HG02973 (cell line): ENCODE data around the gene TRIM24.
"Not testable (repeated sequence)": the region's sequence is repeated elsewhere in the genome, so short reads cannot be mapped to it uniquely, and the experiment has no call there.

Source experiments
- ATAC-seq: cut with Tn5 transposase; IDR thresholded peaks from one replicate; pipeline ENCODE4 v1.9.1; 2021; ENCODE audit warnings: moderate library complexity; ENCODE audit not compliant: unreplicated experiment

Gene TRIM24

DNA sequence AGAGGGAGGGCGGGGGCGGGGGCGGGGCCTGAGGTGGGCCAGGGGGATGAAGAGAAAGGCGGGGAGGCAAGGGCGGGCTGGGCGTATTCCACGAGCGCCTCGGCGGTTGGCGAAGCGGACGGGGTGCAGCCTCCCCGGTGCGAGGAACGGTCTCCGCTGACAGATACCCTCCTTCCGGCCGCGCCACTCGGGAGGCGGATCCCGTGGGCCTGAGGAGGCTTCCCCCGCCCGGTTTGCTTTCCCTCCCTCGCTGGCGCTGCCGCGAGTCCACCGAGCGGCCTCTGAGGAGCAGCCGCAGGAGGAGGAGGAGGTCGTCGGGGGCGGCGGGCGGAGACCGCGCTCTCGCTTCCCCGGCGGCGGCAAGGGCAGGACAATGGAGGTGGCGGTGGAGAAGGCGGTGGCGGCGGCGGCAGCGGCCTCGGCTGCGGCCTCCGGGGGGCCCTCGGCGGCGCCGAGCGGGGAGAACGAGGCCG is at the start of gene TRIM24:
Gene TRIM24 (plus strand): TSS at position 84 of the 473 bp plus-strand sequence. CDS start 290 bp downstream, at position 374.
- peak; percentile 71 for ATAC-seq

DNA sequence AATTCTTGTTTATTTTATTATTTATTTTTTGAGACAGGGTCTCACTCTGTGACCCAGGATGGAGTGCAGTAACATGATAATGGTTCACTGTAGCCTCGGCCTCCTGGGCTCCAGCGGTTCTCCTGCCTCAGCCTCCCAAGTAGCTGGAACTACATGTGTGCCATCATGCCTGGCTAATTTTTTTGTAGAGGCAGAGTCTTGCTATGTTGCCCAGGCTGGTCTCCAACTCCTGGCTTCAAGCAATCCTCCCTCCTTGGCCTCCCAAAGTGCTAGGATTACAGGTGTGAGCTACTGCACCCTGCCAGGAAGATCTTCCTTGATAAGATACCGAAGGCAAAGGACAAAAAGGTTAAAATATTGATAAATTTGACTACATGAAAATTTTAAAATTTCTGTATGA is 48.0 kb upstream of the TRIM24 start:
- ATAC-seq: not testable (repeated sequence)

DNA sequence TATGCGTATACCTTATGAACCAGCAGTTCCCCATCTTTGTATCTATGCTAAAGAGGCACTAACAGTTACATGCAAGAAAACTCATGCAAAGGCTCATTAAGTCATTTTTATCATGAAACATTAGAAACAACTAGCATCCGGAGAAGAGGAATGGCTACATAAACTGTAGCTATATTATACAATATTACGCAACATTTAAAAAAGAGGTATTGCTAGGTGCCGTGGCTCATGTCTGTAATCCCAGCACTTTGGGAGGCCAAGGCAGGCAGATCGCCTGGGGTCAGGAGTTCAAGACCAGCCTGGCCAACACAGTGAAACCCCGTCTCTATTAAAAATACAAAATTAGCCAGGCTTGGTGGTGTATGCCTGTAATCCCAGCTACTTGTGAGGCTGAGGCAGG is 47.1 kb upstream of the TRIM24 start:
- ATAC-seq: not testable (repeated sequence)

DNA sequence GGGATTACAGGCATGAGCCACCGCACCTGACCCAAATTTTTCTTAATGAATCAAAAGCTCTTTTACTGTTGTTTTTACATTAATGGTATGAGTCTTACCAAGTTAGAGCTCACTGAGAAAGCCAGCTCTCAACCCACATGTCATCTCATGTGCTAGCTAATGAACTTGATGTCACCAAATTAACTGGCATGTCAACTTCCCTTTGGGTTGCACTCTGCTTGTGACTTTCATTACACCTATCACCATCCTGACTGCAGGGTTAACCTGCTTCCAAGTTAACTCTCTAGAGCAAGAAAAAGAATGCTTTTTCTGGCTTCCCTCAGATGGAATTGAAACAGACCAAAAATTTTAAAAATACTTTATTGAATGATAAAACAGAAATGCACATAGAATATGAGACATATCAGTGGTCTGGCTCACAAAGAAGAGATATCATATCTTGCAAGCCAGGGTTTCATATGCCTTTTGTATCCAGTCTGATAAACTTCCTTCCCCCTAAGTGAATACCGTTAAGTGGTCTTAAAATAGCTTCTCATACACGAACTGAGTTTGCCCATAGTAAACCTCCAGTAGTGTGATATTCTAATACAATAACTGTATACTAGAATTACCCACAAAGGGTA is 42.9 kb upstream of the TRIM24 start:
- no peak for ATAC-seq

- no peak for ATAC-seq
Measured at GRCh38 chr7:138417764-138418163, 42.3 kb upstream of the TRIM24 start.

DNA sequence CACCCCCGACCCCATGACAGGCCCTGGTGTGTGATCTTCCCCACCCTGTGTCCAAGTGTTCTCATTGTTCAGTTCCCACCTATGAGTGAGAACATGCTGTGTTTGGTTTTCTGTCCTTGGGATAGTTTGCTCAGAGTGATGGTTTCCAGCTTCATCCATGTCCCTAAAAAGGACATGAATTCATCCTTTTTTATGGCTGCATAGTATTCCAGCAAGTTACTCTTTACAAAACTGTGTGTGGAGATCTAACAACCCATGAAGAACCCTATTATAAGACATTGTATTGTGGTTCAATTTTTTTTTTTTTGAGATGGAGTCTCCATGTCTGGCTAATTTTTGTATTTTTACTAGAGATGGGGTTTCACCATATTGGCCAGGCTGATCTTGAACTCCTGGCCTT is 41.7 kb upstream of the TRIM24 start:
- ATAC-seq: not testable (repeated sequence)

DNA sequence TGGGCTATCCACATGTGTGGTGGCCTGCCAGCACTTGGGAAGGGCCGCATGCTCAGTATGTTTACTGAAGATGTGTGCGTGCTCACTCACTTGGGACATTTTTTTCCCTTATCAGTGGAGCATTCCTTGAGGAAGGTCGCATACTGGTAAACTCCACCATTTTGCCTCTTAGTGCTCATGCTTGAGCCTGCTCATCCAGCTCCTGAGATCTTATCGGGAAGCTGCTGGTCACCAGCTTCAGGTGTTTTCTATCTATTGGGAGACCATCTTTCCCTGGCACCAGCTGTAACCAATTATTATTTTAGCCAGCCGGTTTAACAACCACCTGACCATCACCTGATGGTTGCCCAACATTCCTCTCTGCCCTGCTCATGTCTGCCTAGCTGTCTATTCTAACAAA is 35.0 kb upstream of the TRIM24 start:
- no peak for ATAC-seq

- ATAC-seq: no peak
Measured at GRCh38 chr7:138429577-138430250, 30.3 kb upstream of the TRIM24 start.

DNA sequence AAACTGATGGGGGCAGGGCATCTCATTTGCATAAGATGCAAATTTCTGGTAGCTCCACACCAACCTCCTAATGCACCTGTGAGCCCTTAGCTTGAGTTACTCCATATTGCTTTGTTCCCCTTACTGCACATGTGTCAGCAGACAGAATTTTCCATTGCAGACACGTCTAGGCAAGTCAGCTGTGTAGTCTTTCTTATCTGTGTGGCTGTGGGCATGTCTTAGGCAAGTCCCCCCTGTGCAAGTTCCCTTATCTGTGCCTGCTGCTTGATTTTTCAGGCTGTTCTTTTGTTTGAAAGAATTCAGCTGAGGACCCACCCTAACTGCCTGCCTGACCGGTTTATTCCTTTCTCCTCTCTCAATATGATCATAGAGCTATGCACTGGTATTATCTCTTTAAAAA is 28.5 kb upstream of the TRIM24 start:
- ATAC-seq: no peak

DNA sequence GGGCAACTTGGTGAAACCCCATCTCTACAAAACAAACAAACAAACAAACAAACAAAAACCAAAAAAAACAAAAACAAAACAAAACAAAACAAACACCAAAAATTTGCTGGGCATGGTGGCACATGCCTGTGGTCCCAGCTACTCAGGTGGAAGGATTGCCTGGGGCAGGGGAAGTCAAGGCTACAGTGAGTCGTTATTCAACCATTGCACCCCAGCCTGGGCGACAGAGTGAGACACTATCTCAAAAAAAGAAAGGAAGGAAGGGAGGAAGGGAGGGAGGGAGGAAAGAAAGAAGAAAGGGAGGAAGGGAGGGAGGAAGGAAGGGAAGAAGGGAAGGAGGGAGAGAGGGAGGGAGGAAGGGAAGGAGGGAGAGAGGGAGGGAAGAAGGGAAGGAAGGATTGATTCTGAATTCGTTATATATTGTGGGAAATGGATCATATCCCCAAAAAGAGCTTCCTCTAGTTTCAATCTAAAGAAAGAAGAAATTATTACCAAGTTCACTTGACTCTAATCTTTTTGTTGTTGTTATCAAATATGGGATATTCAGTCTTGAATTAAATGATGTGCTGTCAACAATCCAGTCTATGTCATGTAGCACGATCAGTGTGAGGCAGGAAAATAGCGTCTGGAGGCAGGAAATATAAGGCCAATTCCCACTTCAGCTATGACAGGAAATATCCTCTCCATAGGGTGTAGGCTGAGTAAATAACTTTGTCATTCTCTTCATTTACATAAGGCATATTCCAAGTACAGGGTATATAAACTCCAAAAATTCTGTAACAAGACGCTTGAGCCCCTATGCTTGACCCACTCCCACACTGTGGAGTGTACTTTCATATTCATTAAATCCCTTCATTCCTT is 26.2 kb upstream of the TRIM24 start:
- no peak for ATAC-seq

DNA sequence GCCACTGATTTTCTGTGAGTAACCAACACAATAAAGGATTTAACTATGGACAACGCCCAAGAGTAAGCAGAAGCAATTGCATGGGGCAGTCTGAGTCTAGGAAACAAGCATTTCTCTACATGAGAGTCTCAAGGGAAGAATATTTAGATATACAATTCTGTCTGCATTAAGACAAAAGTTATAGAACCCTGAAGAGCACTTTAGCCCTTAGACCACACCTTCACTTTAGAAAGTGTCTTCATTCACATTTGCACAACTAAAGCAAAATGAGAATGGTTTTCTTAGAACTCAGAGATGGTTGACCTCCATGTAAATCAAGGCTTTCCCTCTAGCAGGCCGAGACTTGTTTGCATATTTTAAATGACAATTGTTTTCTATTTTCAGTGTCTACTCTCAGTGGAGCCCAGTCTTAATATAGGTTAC is 25.5 kb upstream of the TRIM24 start:
- no peak for ATAC-seq

DNA sequence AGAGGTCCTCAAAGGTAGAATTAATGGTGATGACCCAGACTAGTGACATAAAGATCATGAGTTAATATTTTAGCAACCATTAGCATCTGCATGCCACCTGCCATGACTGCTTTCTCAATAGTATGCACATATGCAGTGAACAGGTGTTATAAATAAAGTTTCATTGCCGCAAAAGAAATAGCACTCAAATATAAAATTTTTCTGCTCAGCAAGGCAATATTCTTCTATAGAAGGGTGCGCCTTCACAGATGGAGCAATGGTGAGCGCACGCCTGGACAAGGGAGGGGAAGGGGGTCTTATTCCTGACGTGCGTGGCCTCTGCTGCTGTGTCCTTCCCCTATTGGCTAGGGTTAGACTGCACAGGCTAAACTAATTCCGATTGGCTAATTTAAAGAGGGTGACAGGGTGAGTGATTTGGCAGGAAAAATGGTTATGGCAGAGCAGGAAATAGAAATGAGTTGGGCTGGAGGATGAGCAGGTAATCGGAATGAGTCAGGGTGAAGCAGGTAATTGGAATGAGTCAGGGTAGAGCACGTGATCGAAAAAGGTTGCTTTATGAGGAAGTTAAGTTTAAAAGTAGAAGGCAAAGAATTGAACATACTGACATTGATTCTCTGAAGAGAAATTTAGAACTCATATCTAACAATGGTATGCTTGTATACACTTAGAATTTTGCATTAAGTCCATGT is 24.7 kb upstream of the TRIM24 start:
- ATAC-seq: no peak

- no peak for ATAC-seq
Measured at GRCh38 chr7:138436388-138436787, 23.7 kb upstream of the TRIM24 start.

- ATAC-seq: no peak
Measured at GRCh38 chr7:138440460-138440859, 19.6 kb upstream of the TRIM24 start.

DNA sequence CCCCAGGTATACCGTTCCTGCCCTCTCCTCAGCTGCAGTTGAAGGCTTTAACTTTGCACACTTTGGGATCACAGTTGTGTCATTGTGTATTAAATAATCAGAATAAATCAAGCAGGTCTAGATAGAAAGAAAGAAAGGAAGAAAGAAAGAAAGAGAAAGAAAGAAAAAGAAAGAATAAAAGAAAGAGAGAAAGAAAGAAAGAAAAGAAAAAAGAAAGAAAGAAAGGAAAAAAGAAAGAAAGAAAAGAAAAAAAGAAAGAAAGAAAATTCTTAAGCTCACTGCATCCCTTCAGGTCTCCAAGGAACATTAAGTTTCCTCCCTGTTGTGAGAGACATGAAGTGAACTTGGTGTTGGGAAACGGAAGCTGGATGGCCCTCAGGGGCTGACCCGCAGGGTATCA is 17.2 kb upstream of the TRIM24 start:
- no peak for ATAC-seq

- no peak for ATAC-seq
Measured at GRCh38 chr7:138449580-138449979, 10.5 kb upstream of the TRIM24 start.

GRCh38 chr7:138455609-138456008 is 4.5 kb upstream of the TRIM24 start:
- no peak for ATAC-seq

DNA sequence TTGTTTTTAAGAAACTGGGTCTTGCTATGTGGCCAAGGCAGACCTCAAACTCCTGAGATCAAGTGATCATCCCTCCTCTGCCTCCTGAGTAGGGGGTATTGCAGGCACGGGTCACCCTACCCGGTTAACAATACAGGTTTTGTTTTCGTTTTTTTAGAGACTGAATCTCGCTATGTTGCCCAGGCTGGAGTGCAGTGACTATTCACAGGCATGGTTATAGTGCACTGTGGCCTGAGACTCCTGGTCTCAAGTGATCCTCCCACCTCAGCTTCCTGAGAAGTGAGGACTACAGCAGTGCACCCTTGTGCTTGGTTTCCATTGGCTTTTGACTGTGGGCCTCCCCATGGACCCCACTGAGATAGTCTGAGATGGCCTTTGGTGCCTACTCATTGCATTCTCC is 3.8 kb upstream of the TRIM24 start:
- ATAC-seq: no peak

DNA sequence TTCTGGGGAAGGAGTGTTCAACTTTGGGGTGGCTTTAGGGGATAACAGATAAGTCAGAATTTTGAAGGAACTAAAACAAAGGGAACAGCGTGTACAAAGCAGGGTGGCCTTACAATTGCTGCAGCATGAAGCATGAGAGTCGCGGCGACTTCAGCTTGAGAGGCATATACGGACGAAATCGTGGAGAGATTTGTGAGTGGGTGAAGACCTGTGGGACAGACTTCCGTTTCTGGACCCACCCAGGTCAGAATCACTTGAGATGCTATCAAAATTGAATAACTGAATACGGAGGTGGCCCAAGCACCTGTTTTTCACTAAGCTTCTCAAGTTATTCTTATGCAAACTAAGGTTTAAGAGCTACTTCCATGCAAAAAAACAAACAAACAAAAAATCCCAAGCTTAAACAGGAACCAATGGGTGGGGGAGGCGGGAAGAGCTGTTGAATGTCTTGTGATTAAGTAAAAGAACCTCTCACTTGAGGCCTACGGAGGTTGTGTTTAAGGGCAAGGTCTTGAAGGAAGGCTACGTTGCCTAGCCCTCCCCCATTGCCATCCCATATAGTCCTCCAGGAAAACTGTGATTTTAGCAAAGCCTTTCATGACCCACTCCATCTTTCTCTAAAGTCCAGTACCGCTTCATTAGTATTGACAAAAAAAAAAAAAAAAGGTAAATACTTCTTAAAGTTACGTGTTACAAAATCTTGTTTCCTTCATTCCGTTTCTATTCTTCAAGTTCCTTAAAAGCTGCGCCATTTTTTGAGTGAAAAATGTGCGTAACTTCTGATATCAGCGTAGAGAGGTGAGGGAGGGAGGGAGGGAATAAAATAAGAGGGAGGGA is 1.3 kb upstream of the TRIM24 start:
- no peak for ATAC-seq
